ENCODE measurements around the gene PLIN5. TPM values are rescaled to one million over a fixed set of nuclear protein-coding genes. Genes with fewer than 3 reads are reported as not detected.
A peak's percentile ranks its signal among the peaks of the same experiment; 100 is the strongest.

The PLIN5 gene
- total RNA-seq, 1 experiment from 2014 or later: not detected

- peak; percentile 21 for DNase-seq (ENCODE audit: low read depth)
Observed at GRCh38 chr19:4524808-4525562, 10.0 kb downstream of the PLIN5 start.

- DNase-seq (ENCODE audit: low read depth): no peak
Observed at GRCh38 chr19:4523306-4524110, 11.5 kb downstream of the PLIN5 start.

GRCh38 chr19:4522291-4523002 lies 12.6 kb downstream of the PLIN5 start:
- DNase-seq (ENCODE audit: low read depth): no peak

GRCh38 chr19:4521888-4522242 lies 13.2 kb downstream of the PLIN5 start:
- DNase-seq (ENCODE audit: low read depth): no peak

DNA sequence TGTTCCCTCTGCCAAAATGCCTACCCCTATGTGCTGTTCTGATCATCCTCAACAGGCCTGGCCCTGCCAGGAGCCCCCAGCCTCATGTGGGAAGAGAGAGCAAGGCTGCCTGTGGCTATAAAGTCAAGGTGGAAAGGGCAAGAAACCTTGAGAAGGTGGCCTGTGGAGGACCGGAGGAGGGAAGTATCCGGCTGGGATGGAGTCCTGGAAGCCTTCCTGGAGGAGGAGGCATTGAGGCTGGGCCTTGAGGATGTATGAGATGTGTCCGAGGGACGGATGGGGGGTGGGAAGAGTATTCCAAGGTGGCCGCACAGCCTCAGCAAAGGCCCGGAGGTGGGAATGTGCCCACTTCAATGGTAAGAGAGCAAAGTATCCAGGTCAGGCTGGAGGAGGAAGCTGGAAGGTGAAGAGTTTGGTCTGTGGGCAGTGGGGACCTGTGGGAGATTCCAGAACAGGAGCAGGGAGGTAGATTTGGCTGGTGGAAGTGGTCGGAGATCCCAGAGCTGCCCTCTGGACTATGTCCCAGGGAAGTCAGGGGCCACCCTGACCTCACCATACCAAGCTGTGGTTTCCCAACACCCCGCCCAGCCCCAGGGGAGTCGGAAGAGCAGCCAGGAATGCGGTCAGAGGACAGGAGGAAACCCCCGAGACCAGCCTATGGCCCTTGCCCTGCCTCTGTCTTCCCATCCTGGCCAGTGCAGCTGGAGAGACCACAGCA lies 13.7 kb downstream of the PLIN5 start:
- no peak for DNase-seq (ENCODE audit: low read depth)

GRCh38 chr19:4519521-4520277 lies 15.3 kb downstream of the PLIN5 start:
- peak; percentile 30 for DNase-seq (ENCODE audit: low read depth)

- DNase-seq (ENCODE audit: low read depth): no peak
Observed at GRCh38 chr19:4519172-4519496, 15.9 kb downstream of the PLIN5 start.

DNA sequence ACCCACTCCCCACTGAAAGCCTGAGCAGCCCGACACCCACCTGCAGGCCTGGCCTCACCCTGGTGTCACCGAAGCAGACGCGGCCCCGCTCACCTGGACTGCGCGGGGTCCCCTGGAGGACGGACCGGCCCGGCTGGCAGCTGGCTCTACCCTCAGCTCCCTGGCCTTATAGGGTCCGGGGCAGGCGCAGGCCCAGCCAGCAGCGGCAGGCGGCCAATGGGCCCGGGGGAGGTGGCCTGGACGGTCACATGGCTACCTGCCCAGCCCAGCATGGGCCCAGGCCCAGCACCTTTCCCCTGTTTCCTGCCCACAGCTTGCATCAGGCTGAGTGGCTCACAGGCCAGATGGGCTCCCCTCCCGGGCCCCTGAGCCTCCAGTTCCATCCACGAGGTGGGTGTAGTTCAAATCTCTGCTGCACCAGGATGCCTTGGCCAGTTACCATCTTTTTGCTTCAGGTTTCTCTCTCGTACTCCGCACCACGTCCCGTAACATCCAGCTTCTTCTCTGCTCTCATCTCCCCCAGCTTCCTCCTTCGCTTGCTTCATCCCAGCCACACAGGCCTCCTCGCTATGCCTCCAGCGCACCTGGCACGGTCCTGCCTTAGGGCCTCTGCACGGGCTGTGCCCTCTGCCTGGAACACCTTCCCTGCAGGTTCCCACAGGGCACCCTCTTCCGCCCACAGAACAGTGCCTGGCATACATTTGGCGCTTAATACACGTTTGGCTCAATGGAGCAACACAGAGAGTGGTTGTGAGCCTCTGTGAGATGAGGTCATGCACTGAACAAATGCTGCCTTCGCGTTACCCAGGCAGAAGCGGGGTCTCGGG lies 16.5 kb downstream of the PLIN5 start, which contains the start of gene PLIN4:
Gene PLIN4 (minus strand): TSS at position 142 of the 827 bp plus-strand sequence. CDS start 214 bp downstream, outside the sequence.
- DNase-seq (ENCODE audit: low read depth): peak; percentile 25

DNA sequence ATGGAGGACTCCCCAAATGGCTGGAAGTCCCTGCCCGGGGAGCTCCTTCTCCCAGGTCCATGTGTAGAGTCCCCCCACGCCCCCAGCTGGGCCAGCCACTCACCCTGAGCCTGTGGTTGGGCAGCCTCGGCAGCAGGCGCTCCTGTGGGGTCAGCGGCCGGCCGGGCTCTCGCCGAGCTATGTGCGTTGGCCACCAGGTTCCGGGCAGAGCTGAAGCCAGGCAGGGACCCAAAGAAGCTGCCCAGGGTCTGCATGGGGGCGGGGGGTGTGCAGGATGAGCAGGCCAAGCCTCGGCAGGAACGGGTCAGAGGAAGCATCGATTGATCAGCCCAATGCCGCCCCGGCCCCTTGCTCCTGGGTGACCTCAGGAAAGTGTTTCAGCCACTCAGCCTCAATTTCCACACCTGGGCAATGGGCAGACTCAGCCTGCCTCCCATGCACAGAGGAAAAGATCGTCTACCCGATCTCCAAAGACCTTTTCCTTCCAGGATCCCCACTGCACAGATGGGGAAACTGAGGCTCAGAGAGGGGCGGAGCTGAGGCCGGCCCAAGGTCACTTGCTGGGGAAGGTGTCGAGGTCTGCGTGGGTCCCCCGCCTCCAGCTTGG lies 17.5 kb downstream of the PLIN5 start:
- no peak for DNase-seq (ENCODE audit: low read depth)

- DNase-seq (ENCODE audit: low read depth): no peak
Observed at GRCh38 chr19:4516939-4517300, 18.1 kb downstream of the PLIN5 start.

GRCh38 chr19:4516199-4516938 lies 18.7 kb downstream of the PLIN5 start:
- DNase-seq (ENCODE audit: low read depth): no peak

DNA sequence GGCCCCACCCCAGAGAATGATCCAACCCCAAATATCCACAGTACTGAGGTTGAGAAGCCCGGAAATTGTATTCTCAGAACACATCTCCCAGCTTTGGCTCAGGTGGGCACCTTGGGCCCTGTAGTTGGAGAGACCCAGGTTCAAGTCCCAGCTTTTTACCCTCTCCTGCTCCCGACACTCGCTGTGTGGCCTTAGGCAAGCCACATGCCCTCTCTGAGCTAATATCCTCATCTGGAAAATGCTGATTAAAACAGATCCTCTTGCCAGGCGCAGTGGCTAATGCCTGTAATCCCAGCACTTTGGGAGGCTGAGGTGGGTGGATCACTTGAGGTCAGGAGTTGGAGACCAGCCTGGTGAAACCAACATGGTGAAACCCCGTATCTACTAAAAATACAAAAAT lies 19.3 kb downstream of the PLIN5 start:
- DNase-seq (ENCODE audit: low read depth): no peak

GRCh38 chr19:4513248-4513647 lies 21.8 kb downstream of the PLIN5 start:
- no peak for DNase-seq (ENCODE audit: low read depth)

DNA sequence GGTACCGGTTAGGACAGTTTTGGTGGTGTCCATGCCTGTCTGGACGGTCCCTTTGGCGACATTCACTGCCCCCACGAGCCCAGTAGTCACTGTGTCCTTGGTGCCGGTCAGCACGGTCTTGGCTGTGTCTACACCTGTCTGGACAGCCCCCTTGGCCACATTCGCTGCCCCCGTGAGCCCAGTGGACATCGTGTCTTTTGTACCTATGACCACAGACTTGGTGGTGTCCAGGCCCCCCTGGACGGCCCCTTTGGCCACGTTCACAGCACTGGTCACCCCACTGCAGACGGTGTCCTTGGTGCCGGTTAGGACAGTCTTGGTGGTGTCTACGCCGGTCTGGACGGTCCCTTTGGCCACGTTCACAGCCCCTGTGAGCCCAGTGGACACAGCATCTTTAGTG lies 23.0 kb downstream of the PLIN5 start:
- no peak for DNase-seq (ENCODE audit: low read depth)

- no peak for DNase-seq (ENCODE audit: low read depth)
Observed at GRCh38 chr19:4511300-4512054, 23.5 kb downstream of the PLIN5 start.

- DNase-seq (ENCODE audit: low read depth): no peak
Observed at GRCh38 chr19:4510435-4511255, 24.4 kb downstream of the PLIN5 start.

- no peak for DNase-seq (ENCODE audit: low read depth)
Observed at GRCh38 chr19:4508698-4509097, 26.3 kb downstream of the PLIN5 start.
